Neuronal stem cell (in vitro differentiated cells): Measurements from ENCODE around the gene ZNF823.
"Not testable (repeated sequence)": the region's sequence is repeated elsewhere in the genome, so short reads cannot be mapped to it uniquely, and the experiment has no call there.

Experiments used
- DNase-seq: peaks from one replicate; pipeline ENCODE4 v3.0.0-alpha.2; 2013; ENCODE audit warnings: low spot score
- H2AFZ ChIP-seq: one replicate; pipeline ENCODE4 v1.6.1; 2013; ENCODE audit warnings: mild to moderate bottlenecking, low read length, inconsistent platforms
- H2AK5ac ChIP-seq: 2 replicates; pipeline ENCODE4 v1.6.1; 2013; ENCODE audit warnings: low read depth, mild to moderate bottlenecking, inconsistent platforms, low read length, moderate library complexity, mixed read lengths
- H2BK120ac ChIP-seq: 2 replicates; pipeline ENCODE4 v1.6.1; 2013; ENCODE audit warnings: low read depth, mild to moderate bottlenecking, inconsistent platforms, low read length, moderate library complexity, mixed read lengths
- H2BK12ac ChIP-seq: one replicate; pipeline ENCODE4 v1.6.1; 2013; ENCODE audit warnings: low read length, inconsistent platforms
- H2BK15ac ChIP-seq: 2 replicates; pipeline ENCODE4 v1.6.1; 2013; ENCODE audit warnings: mild to moderate bottlenecking, low read length, inconsistent platforms, mixed read lengths
- H2BK5ac ChIP-seq: one replicate; pipeline ENCODE4 v1.6.1; 2013; ENCODE audit warnings: inconsistent platforms, mild to moderate bottlenecking, low read length, moderate library complexity
- H3K14ac ChIP-seq: one replicate; pipeline ENCODE4 v1.6.1; 2013; ENCODE audit warnings: low read length, inconsistent platforms
- H3K18ac ChIP-seq: 2 replicates; pipeline ENCODE4 v1.6.1; 2013; ENCODE audit warnings: low read length, inconsistent platforms
- H3K23ac ChIP-seq: 2 replicates; pipeline ENCODE4 v1.6.1; 2013; ENCODE audit warnings: low read depth, mild to moderate bottlenecking, mixed read lengths, low read length, inconsistent platforms; ENCODE audit not compliant: poor library complexity
- H3K27ac ChIP-seq: replicated peaks from 3 replicates; pipeline ENCODE4 v1.5.1; 2013; ENCODE audit warnings: low read length, inconsistent platforms
- H3K27me3 ChIP-seq, 3 experiments: 2 replicates each; pipeline ENCODE4 v1.6.1; 2013; ENCODE audit warnings: low read length in 3 of 3, mild to moderate bottlenecking in 2 of 3, inconsistent platforms in 1 of 3, low read depth in 1 of 3, mixed read lengths in 1 of 3, moderate library complexity in 1 of 3; ENCODE audit not compliant: control insufficient read depth in 3 of 3, insufficient read depth in 3 of 3
- H3K36me3 ChIP-seq, 2 donors: replicated peaks in 1 of 2; 2 replicates each; pipeline ENCODE4 v1.6.1; 2013; ENCODE audit warnings: low read length in 2 of 2; ENCODE audit not compliant: control insufficient read depth in 2 of 2, insufficient read depth in 2 of 2
- H3K4ac ChIP-seq: 2 replicates; pipeline ENCODE4 v1.6.1; 2013; ENCODE audit warnings: inconsistent platforms, mild to moderate bottlenecking, low read length, moderate library complexity
- H3K4me1 ChIP-seq, 2 donors: 1 replicate in 1 of 2; 2 replicates in 1 of 2; pipeline ENCODE4 v1.6.1; 2013; ENCODE audit warnings: low read length in 2 of 2, low read depth in 1 of 2; ENCODE audit not compliant: control insufficient read depth in 2 of 2, insufficient read depth in 1 of 2
- H3K4me2 ChIP-seq: one replicate; pipeline ENCODE4 v1.6.1; 2013; ENCODE audit warnings: mild to moderate bottlenecking, low read length, inconsistent platforms; ENCODE audit not compliant: insufficient read depth, poor library complexity, severe bottlenecking
- H3K4me3 ChIP-seq, 2 donors: 2 replicates each; pipeline ENCODE4 v1.5.1; 2013; ENCODE audit warnings: low read length in 2 of 2, mild to moderate bottlenecking in 2 of 2, inconsistent platforms in 1 of 2, moderate library complexity in 1 of 2
- H3K79me1 ChIP-seq: one replicate; pipeline ENCODE4 v1.6.1; 2013; ENCODE audit warnings: low read depth, mild to moderate bottlenecking, inconsistent platforms, low read length, moderate library complexity
- H3K9ac ChIP-seq: one replicate; pipeline ENCODE4 v1.6.1; 2013; ENCODE audit warnings: mild to moderate bottlenecking, low read depth, low read length, inconsistent platforms; ENCODE audit not compliant: poor library complexity
- H3K9me3 ChIP-seq, 2 donors: replicated peaks in 1 of 2; 2 replicates each; pipeline versions ENCODE3 to v1.6.1; 2013; ENCODE audit warnings: low read length in 2 of 2, mild to moderate bottlenecking in 2 of 2, inconsistent platforms in 1 of 2, low read depth in 1 of 2, mixed read lengths in 1 of 2, moderate library complexity in 1 of 2; ENCODE audit not compliant: control insufficient read depth in 2 of 2, insufficient read depth in 1 of 2
- H4K8ac ChIP-seq: one replicate; pipeline ENCODE4 v1.6.1; 2013; ENCODE audit warnings: low read depth, mild to moderate bottlenecking, inconsistent platforms, low read length, moderate library complexity
- H4K91ac ChIP-seq: one replicate; pipeline ENCODE4 v1.6.1; 2013; ENCODE audit warnings: low read length, low read depth, mild to moderate bottlenecking, inconsistent platforms; ENCODE audit not compliant: poor library complexity
- WGBS, 2 donors: extraction: QIAGEN DNeasy Blood & Tissue Kit; methylation state at CpG; one replicate each; pipeline ENCODE4 v1.1.7; 2013; ENCODE audit warnings: missing lambda C conversion rate in 2 of 2, mixed read lengths in 1 of 2; ENCODE audit not compliant: insufficient read length in 2 of 2, insufficient replicate concordance in 1 of 2; ENCODE audit errors: extremely low coverage in 2 of 2; 5-methylcytosine and 5-hydroxymethylcytosine counted together

Gene ZNF823

DNA sequence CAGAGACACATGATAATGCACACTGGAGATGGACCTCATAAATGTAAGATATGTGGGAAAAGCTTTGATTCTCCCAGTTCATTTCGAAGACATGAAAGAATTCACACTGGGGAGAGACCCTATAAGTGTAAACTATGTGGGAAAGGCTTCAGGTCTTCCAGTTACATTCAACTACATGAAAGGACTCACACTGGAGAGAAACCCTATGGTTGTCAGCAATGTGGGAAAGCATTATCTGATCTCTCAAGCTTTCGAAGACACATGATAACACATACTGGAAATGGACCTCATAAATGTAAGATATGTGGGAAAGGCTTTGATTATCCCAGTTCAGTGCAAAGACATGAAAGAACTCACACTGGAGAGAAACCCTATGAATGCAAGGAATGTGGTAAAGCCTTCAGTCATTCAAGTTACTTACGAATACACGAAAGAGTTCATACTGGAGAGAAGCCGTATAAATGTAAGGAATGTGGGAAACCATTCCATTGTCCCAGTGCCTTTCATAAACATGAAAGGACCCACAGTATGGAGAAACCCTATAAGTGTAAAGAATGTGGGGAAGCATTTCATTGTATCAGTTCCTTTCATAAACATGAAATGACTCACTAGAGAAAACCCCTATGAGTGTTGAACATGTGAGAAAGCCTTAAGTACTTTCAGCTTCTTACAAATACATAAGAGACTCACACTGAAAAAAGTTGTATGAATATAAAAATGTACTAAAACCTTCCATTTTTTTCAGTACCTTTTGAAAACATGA is 42.7 kb upstream of the ZNF823 start:
- Histone ChIP-seq H2BK120ac (no peak overlapping the region), H3K4me1 (no peaks in the 10 kb centered on the region), H3K36me3 (peaks cover 10 to 86% of the 10 kb centered on the region in 2 donors), H3K27ac (no peak overlapping the region), H3K9ac (no peak overlapping the region), H3K79me1 (no peaks in the 10 kb centered on the region), H3K18ac (no peak overlapping the region), H2BK5ac (no peak overlapping the region), H3K9me3 (peaks cover 22 to 92% of the 10 kb centered on the region in 2 donors), H2AFZ (no peak overlapping the region), H4K8ac (no peak overlapping the region), H2BK12ac (no peak overlapping the region), H3K14ac (no peak overlapping the region), H4K91ac (no peak overlapping the region), H3K23ac (no peak overlapping the region), H3K27me3 (no peaks in the 10 kb centered on the region), H3K4me2 (no peak overlapping the region), H3K4ac (no peak overlapping the region), H2BK15ac (no peak overlapping the region), H2AK5ac (no peak overlapping the region), H3K4me3 (no peak overlapping the region)
- WGBS, 2 donors = no CpG with 5 or more reads among the region's 5 CpGs
- no peak for DNase-seq

GRCh38 chr19:11780431-11781020 is 41.8 kb upstream of the ZNF823 start:
- Histone ChIP-seq H4K8ac (no peak overlapping the region), H2BK15ac (no peak overlapping the region), H3K14ac (no peak overlapping the region), H3K9me3 (peaks cover 22 to 93% of the 10 kb centered on the region in 2 donors), H3K4me3 (no peak overlapping the region), H3K4me2 (no peak overlapping the region), H3K4me1 (no peaks in the 10 kb centered on the region), H2BK120ac (no peak overlapping the region), H3K18ac (no peak overlapping the region), H3K27ac (no peak overlapping the region), H3K9ac (no peak overlapping the region), H4K91ac (no peak overlapping the region), H3K27me3 (no peaks in the 10 kb centered on the region), H3K4ac (no peak overlapping the region), H3K36me3 (peaks cover 10 to 82% of the 10 kb centered on the region in 2 donors), H2AK5ac (no peak overlapping the region), H3K23ac (no peak overlapping the region), H3K79me1 (no peaks in the 10 kb centered on the region), H2AFZ (no peak overlapping the region), H2BK5ac (no peak overlapping the region), H2BK12ac (no peak overlapping the region)
- no peak for DNase-seq
- no CpG with 5 or more reads among the region's 7 CpGs for WGBS, 2 donors

DNA sequence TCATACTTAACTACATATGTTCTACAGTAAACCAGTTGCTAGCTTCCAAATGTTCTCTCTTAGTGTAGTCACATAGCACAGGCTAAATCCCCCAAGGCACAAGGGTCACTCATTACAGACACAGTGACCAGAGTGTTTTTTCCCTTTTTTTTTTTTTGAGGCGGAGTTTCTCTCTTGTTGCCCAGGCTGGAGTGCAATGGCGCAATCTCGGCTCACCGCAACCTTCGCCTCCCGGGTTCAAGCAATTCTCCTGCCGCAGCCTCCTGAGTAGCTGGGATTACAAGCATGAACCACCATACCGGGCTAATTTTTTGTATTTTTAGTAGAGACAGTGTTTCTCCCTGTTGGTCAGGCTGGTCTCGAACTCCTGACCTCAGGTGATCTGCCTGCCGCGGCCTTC is 37.9 kb upstream of the ZNF823 start:
- not testable (repeated sequence) for DNase-seq, H3K27ac ChIP-seq, H4K8ac ChIP-seq, H2BK5ac ChIP-seq, H3K18ac ChIP-seq, H2AFZ ChIP-seq, H3K9ac ChIP-seq, H3K27me3 ChIP-seq, H3K23ac ChIP-seq, H2BK15ac ChIP-seq, H2BK12ac ChIP-seq, H2AK5ac ChIP-seq, H3K4me1 ChIP-seq, H3K4me3 ChIP-seq, H2BK120ac ChIP-seq, H3K79me1 ChIP-seq, H3K4me2 ChIP-seq, H4K91ac ChIP-seq, H3K14ac ChIP-seq, H3K4ac ChIP-seq
- peaks cover 10 to 52% of the 10 kb centered on the region in 2 donors for H3K36me3 ChIP-seq
- WGBS, 2 donors = no CpG with 5 or more reads among the region's 11 CpGs
- peaks cover 24 to 87% of the 10 kb centered on the region in 2 donors for H3K9me3 ChIP-seq

- H3K27me3 ChIP-seq, H4K8ac ChIP-seq, H2AK5ac ChIP-seq, H3K9ac ChIP-seq, H3K23ac ChIP-seq, H3K18ac ChIP-seq, H3K4ac ChIP-seq, H4K91ac ChIP-seq, H2AFZ ChIP-seq, H3K4me3 ChIP-seq, H3K79me1 ChIP-seq, DNase-seq, H2BK15ac ChIP-seq, H3K14ac ChIP-seq, H2BK120ac ChIP-seq, H2BK5ac ChIP-seq, H2BK12ac ChIP-seq, H3K27ac ChIP-seq, H3K4me1 ChIP-seq, H3K4me2 ChIP-seq: not testable (repeated sequence)
- Histone ChIP-seq H3K9me3 (peaks cover 12 to 70% of the 10 kb centered on the region in 2 donors), H3K36me3 (peaks cover 0 to 25% of the 10 kb centered on the region in 2 donors)
- WGBS, 2 donors = no CpG with 5 or more reads among the region's 11 CpGs
These were observed 32.8 kb upstream of the ZNF823 start for GRCh38 chr19:11771520-11771919.
